Stimulated activated naive CD8-positive, alpha-beta T cell treated with anti-CD3 and anti-CD28 coated beads, Interleukin-15, amount 100 ng/mL, for 72 hours (primary cell): ENCODE measurements around the gene ASB16.

Source experiments
- ATAC-seq: fragments of 150-1000 bp; cut with Tn5 transposase; 2 replicates; pipeline ENCODE4 v1.10.0; 2021; ENCODE audit warnings: mild to moderate bottlenecking, moderate library complexity
- DNase-seq, 2 donors: peaks; one replicate each; pipeline ENCODE4 v3.0.0; 2021 to 2022
- H3K27ac Mint-ChIP-seq, 2 donors: one replicate each; pipeline ENCODE4 v1.8.0; 2022; ENCODE audit warnings: mild to moderate bottlenecking in 2 of 2, mixed read lengths in 2 of 2, moderate library complexity in 2 of 2
- H3K27me3 Mint-ChIP-seq: one replicate; pipeline ENCODE4 v1.8.0; 2022; ENCODE audit warnings: mixed read lengths
- H3K4me1 Mint-ChIP-seq: one replicate; pipeline ENCODE4 v1.8.0; 2022; ENCODE audit warnings: mild to moderate bottlenecking, mixed read lengths
- H3K4me3 Mint-ChIP-seq, 2 donors: one replicate each; pipeline ENCODE4 v1.8.0; 2022; ENCODE audit warnings: mild to moderate bottlenecking in 2 of 2, mixed read lengths in 2 of 2, moderate library complexity in 1 of 2
- H3K9me3 Mint-ChIP-seq, 2 donors: one replicate each; pipeline ENCODE4 v1.8.0; 2022; ENCODE audit warnings: mixed read lengths in 2 of 2

Gene ASB16

GRCh38 chr17:44219616-44220212 lies 49.2 kb downstream of the ASB16 start, which contains the start of gene UBTF:
Gene UBTF (minus strand): TSS chr17:44219675. CDS start chr17:44218229, 1,446 bp downstream.
- no peaks in the 10 kb centered on the region for H3K9me3 Mint-ChIP-seq
- ATAC-seq (peak; percentile 25), DNase-seq (peak; percentile 73 to 79)
- H3K4me3 Mint-ChIP-seq, result peak within 1 kb of the TSS; percentile 94 to 98
- H3K4me1 Mint-ChIP-seq, result peaks cover 39% of the 10 kb centered on the region
- peak within 1 kb of the TSS; percentile 98 to 99 for H3K27ac Mint-ChIP-seq
- H3K27me3 Mint-ChIP-seq, result no peaks in the 10 kb centered on the region

DNA sequence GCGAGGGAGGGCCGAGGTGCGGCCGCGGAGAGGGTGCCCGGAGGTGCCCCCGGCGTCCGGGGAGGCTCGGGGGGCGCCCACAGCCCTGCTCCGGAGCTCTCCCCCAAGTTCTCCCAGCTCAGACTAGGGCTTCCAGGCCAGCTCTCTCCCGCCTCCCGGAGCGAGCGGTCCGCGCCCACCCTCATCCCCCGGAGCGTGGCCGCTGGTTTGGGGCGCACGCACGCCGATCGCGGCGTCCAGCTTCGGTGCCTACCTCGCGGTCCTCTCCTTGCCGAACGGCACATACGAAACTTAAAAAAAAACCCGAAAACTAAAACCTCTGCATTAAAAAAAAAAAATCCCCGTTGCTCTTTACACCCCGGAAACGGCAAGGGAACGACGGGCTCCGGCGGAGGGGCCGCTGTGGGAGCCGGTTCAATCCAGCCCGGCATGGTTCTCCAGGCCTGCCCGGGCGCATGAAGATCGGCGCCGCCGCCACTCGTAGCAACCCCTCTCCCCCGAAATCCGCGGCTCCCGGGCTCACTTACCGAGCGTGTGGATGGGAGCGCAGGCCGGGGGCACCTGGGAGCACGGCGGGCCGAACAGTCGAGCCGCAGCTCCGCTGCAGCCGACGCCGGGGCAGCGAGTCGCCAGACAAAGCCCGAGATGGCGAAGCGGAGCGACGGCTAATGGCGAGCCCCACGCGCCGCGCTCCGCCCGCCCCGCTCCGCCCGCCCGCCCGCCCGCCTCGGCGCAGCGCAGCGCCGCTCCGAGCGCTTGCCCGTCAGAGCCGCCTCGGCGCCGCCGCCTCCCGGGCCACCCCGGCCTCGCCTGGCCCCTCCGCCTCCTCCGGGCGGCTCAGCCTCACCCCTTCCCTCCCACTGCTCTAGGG lies 49.9 kb downstream of the ASB16 start:
- Mint-ChIP-seq H3K27ac (peak overlapping the region; percentile 98 to 99), H3K4me1 (peaks cover 31% of the 10 kb centered on the region), H3K9me3 (no peaks in the 10 kb centered on the region), H3K4me3 (peak overlapping the region; percentile 94 to 98), H3K27me3 (no peaks in the 10 kb centered on the region)
- ATAC-seq, result peak; percentile 39
- DNase-seq, result peak; percentile 70 to 77

- Mint-ChIP-seq H3K27me3 (no peaks in the 10 kb centered on the region), H3K4me3 (peak overlapping the region; percentile 91 to 93), H3K27ac (peak overlapping the region; percentile 81 to 90), H3K4me1 (peaks cover 23% of the 10 kb centered on the region), H3K9me3 (no peaks in the 10 kb centered on the region)
- DNase-seq, result peak; percentile 69 to 72
- ATAC-seq, result peak; percentile 13
Measured at GRCh38 chr17:44221084-44221861, 50.8 kb downstream of the ASB16 start.

- no peaks in the 10 kb centered on the region for H3K27me3 Mint-ChIP-seq
- DNase-seq, result peak in 1 of 2 donors; percentile 29
- no peak for ATAC-seq
- H3K4me1 Mint-ChIP-seq, result peaks cover 18% of the 10 kb centered on the region
- H3K9me3 Mint-ChIP-seq, result no peaks in the 10 kb centered on the region
- H3K4me3 Mint-ChIP-seq, result peak overlapping the region; percentile 91 to 93
- H3K27ac Mint-ChIP-seq, result peak overlapping the region; percentile 81 to 90
Measured at GRCh38 chr17:44221862-44222111, 51.3 kb downstream of the ASB16 start.

DNA sequence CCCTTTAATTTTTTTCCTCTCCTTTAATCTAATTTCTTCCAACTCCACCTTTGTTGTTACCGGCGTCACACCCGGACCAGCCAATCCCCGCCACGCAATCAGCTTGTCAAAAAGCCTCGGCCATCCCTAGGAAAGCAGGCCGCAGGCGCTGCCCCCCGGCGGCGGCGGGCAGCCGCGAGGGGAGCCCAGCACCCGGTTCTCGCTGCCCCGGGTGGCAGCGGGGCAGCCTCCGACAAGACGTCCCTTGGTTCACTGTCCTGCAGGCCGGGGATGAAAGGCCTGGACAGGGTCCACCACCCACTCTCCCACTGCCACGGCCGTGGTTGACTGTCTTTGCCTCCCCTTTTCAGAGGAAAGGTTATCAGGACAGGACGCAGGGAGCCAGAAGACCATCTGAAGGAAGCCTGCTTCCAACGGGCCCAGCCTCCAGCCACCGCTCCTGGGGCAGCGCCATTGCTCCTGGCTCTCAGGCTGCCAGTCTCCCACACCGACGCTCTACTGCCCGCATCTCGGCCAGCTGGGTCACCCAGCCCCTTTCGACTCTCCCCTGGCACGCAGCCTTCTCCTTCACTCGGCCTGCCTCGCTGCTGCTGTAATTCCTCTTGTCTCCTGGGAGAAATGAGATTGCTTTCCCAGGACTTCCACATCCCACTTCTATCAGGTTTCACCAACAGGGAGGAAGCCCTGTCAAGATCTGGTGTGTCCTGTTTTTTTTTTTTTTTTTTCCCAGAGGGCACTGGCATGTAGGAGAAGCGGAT lies 51.8 kb downstream of the ASB16 start:
- peak overlapping the region; percentile 91 to 93 for H3K4me3 Mint-ChIP-seq
- peak overlapping the region; percentile 81 to 90 for H3K27ac Mint-ChIP-seq
- no peaks in the 10 kb centered on the region for H3K27me3 Mint-ChIP-seq
- no peak for ATAC-seq
- peaks cover 14% of the 10 kb centered on the region for H3K4me1 Mint-ChIP-seq
- peak; percentile 45 to 59 for DNase-seq
- no peaks in the 10 kb centered on the region for H3K9me3 Mint-ChIP-seq

DNA sequence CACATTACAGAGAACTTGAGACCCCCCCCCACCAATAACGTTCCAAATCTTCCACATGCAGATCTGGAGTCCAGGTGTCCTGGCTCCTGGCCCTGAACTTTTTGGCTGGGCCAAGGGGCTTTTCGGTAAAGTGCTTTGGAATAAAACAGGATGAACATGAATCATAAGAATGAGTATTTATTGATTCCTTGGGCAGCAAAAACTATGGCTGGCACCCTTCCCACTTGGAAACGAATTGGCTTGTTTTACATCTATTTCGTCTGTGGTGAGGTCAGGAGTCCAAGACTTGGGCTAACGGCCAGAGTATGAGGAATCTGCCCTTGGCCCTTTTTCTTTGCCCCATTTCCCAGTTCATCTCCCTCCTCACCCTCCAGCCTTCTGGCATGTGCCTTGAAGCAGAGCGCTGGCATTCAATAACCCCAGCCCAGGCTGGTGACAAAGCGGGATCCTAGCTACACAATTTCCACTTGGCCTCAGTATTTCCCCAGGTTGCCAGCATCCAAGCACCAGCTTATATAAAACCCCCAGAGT lies 53.1 kb downstream of the ASB16 start:
- Mint-ChIP-seq H3K9me3 (no peaks in the 10 kb centered on the region), H3K4me3 (no peak overlapping the region), H3K27ac (no peak overlapping the region), H3K4me1 (peaks cover 8% of the 10 kb centered on the region), H3K27me3 (no peaks in the 10 kb centered on the region)
- no peak for DNase-seq
- no peak for ATAC-seq
